ENCODE results near the gene RIPPLY3.
A peak's percentile ranks its signal among the peaks of the same experiment; 100 is the strongest.
"Not testable (repeated sequence)": the region's sequence is repeated elsewhere in the genome, so short reads cannot be mapped to it uniquely, and the experiment has no call there.

Gene RIPPLY3

GRCh38 chr21:37026499-37026898 lies 20.0 kb downstream of the RIPPLY3 start:
- DNase-seq, result no peak

- no peak for DNase-seq
Measured at GRCh38 chr21:37028570-37028969, 22.1 kb downstream of the RIPPLY3 start.

- DNase-seq, result no peak
Measured at GRCh38 chr21:37030864-37031263, 24.4 kb downstream of the RIPPLY3 start.

GRCh38 chr21:37032293-37032692 lies 25.8 kb downstream of the RIPPLY3 start:
- no peak for DNase-seq

- no peak for DNase-seq
Measured at GRCh38 chr21:37032877-37033471, 26.5 kb downstream of the RIPPLY3 start.

GRCh38 chr21:37034394-37034793 lies 27.9 kb downstream of the RIPPLY3 start:
- DNase-seq, result not testable (repeated sequence)

- DNase-seq, result no peak
Measured at GRCh38 chr21:37036177-37036576, 29.7 kb downstream of the RIPPLY3 start.

- no peak for DNase-seq
Measured at GRCh38 chr21:37039411-37040075, 33.0 kb downstream of the RIPPLY3 start.

- DNase-seq, result no peak
Measured at GRCh38 chr21:37040212-37040611, 33.7 kb downstream of the RIPPLY3 start.

- no peak for DNase-seq
Measured at GRCh38 chr21:37041706-37042271, 35.3 kb downstream of the RIPPLY3 start.

GRCh38 chr21:37043818-37044217 lies 37.3 kb downstream of the RIPPLY3 start:
- DNase-seq, result no peak

GRCh38 chr21:37044643-37045042 lies 38.1 kb downstream of the RIPPLY3 start:
- no peak for DNase-seq

- DNase-seq, result no peak
Measured at GRCh38 chr21:37045149-37045548, 38.6 kb downstream of the RIPPLY3 start.

GRCh38 chr21:37045556-37045955 lies 39.1 kb downstream of the RIPPLY3 start:
- DNase-seq, result no peak

- no peak for DNase-seq
Measured at GRCh38 chr21:37047079-37047478, 40.6 kb downstream of the RIPPLY3 start.

- DNase-seq, result not testable (repeated sequence)
Measured at GRCh38 chr21:37049741-37050140, 43.2 kb downstream of the RIPPLY3 start.

GRCh38 chr21:37055271-37055855 lies 48.9 kb downstream of the RIPPLY3 start:
- no peak for DNase-seq

GRCh38 chr21:37057614-37058013 lies 51.1 kb downstream of the RIPPLY3 start:
- DNase-seq, result no peak

GRCh38 chr21:37058261-37058660 lies 51.8 kb downstream of the RIPPLY3 start:
- no peak for DNase-seq

- DNase-seq, result no peak
Measured at GRCh38 chr21:37059181-37059580, 52.7 kb downstream of the RIPPLY3 start.

- peak; percentile 91 for DNase-seq
Measured at GRCh38 chr21:37060296-37060695, 53.8 kb downstream of the RIPPLY3 start.

GRCh38 chr21:37061926-37062592 lies 55.6 kb downstream of the RIPPLY3 start:
- no peak for DNase-seq

- no peak for DNase-seq
Measured at GRCh38 chr21:37062593-37062935, 56.1 kb downstream of the RIPPLY3 start.

GRCh38 chr21:37063433-37063832 lies 56.9 kb downstream of the RIPPLY3 start:
- no peak for DNase-seq

Measured in NCI-H524 treated with DMSO at 0.1 percent for 48 hours (cell line).